Measurements from ENCODE around the gene RNF144B. TPM values are rescaled to one million over a fixed set of nuclear protein-coding genes. Genes with fewer than 3 reads are reported as not detected.

RNF144B gene
- total RNA-seq, 1 experiment from 2014 or later: 36.4 TPM

DNA sequence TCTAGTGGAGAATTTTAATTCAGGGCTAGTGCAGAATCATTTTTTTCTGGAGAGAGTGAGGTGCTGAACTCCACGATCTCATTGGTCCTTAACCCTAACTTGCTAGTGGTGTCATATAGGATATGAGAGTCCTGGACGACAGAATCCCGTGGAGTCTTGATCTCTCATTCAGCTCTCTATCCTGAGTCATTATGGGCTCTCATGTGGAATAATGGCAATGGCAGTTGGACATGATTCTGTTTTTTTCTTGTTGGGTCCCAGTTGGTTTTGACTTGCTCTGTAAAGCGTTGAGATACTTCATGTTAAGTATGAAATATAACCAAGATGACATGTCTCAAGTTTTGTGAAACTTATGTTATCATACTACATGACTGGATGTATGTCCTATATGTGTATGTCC, 6.3 kb upstream of the RNF144B start:
- Histone ChIP-seq H3K27me3 (ENCODE audit: low read length) (no peaks in the 10 kb centered on the region), H4K20me1 (ENCODE audit: insufficient read depth, low read depth, low read length) (no peaks in the 10 kb centered on the region), H3K79me2 (ENCODE audit: low read length) (no peaks in the 10 kb centered on the region), H3K4me1 (ENCODE audit: low read length) (peaks cover 36% of the 10 kb centered on the region), H3K4me2 (ENCODE audit: low read depth, low read length, poor library complexity, severe bottlenecking) (peak overlapping the region; percentile 63), H3K4me3 (ENCODE audit: low read length) (peak overlapping the region; percentile 34; the same call in 1 of the 2 replicates), H3K9ac (ENCODE audit: low read length) (peak overlapping the region; percentile 5; the same call in 1 of the 2 replicates), H3K9me3 (ENCODE audit: low read length) (no peaks in the 10 kb centered on the region), H3K36me3 (ENCODE audit: insufficient read depth, low read length) (no peaks in the 10 kb centered on the region), H3K27ac (ENCODE audit: low read length) (no peak overlapping the region), H3K9me2 (replicated peaks; ENCODE audit: insufficient read depth, low read length) (no peaks in the 10 kb centered on the region), H2AFZ (ENCODE audit: low read length) (peak overlapping the region; percentile 24; the same call in 1 of the 2 replicates)
- no peak for DNase-seq

GRCh38 chr6:18383441-18383840, 3.7 kb upstream of the RNF144B start:
- Histone ChIP-seq H3K36me3 (ENCODE audit: insufficient read depth, low read length) (no peaks in the 10 kb centered on the region), H2AFZ (ENCODE audit: low read length) (no peak overlapping the region), H3K4me3 (ENCODE audit: low read length) (no peak overlapping the region), H3K9ac (ENCODE audit: low read length) (no peak overlapping the region), H3K4me2 (ENCODE audit: low read depth, low read length, poor library complexity, severe bottlenecking) (no peak overlapping the region), H4K20me1 (ENCODE audit: insufficient read depth, low read depth, low read length) (peaks cover 3% of the 10 kb centered on the region; the same call in 1 of the 2 replicates), H3K9me2 (replicated peaks; ENCODE audit: insufficient read depth, low read length) (no peaks in the 10 kb centered on the region), H3K4me1 (ENCODE audit: low read length) (peaks cover 46% of the 10 kb centered on the region), H3K27me3 (ENCODE audit: low read length) (no peaks in the 10 kb centered on the region), H3K9me3 (ENCODE audit: low read length) (no peaks in the 10 kb centered on the region), H3K27ac (ENCODE audit: low read length) (no peak overlapping the region), H3K79me2 (ENCODE audit: low read length) (peaks cover 11% of the 10 kb centered on the region)
- no peak for DNase-seq

DNA sequence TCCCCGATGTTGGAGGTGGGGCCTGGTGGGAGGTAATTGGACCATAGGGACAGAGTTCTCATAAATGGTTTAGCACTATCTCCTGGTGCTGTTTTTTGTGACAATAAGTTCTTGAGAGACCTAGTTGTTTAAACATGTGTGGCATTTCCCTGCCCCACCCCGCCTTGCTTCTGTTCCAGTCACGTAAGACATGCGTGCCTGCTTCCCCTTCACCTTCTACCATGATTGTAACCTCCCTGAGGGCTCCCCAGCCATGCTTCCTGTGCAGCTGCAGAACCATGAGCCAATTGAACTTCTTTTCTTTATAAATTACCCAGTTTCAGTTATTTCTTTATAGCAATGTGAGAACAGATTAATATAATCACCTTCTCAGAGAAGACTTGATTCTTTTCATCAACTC, 2.5 kb upstream of the RNF144B start:
- Histone ChIP-seq H3K9me3 (ENCODE audit: low read length) (no peaks in the 10 kb centered on the region), H3K9ac (ENCODE audit: low read length) (no peak overlapping the region), H3K4me1 (ENCODE audit: low read length) (peaks cover 55% of the 10 kb centered on the region), H3K27me3 (ENCODE audit: low read length) (no peaks in the 10 kb centered on the region), H4K20me1 (ENCODE audit: insufficient read depth, low read depth, low read length) (peaks cover 3% of the 10 kb centered on the region; the same call in 1 of the 2 replicates), H3K9me2 (replicated peaks; ENCODE audit: insufficient read depth, low read length) (no peaks in the 10 kb centered on the region), H2AFZ (ENCODE audit: low read length) (no peak overlapping the region), H3K79me2 (ENCODE audit: low read length) (peaks cover 23% of the 10 kb centered on the region), H3K4me2 (ENCODE audit: low read depth, low read length, poor library complexity, severe bottlenecking) (no peak overlapping the region), H3K36me3 (ENCODE audit: insufficient read depth, low read length) (0 out of 2 replicates have a peak, but pooled peaks cover under 1% of the 10 kb centered on the region), H3K4me3 (ENCODE audit: low read length) (no peak overlapping the region), H3K27ac (ENCODE audit: low read length) (peak overlapping the region; percentile 19; the same call in 1 of the 2 replicates)
- no peak for DNase-seq

DNA sequence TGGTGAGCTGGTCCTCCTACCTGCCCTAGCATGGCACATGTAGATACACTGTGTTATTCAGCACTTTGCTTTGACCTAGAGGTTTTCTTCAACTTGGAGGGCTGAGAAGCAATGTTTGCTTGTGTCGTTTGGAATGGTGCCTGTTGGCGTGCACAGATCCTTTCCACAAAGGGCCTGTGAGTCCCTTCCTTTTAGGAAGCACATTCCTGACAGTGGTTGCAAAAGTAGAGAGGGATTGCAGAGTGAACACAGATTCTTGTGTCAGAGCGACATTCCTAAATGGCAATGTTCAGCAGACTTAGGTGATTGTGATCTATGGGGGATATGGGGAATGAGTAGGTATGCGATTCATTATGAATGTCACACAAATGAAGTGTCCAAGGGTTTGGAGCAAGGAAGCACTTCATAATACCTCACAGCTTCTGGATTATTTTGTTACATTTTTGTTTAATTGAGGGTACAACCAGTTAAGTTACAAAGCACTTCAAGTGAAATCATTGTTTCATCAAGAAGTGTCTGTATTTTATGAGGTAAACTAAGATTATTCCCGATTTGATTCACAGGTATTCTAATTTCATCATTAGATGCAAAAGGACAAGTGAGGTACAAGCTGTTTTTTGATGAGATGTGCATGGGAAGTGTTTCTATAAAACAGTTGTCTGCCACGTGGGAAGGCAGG, 713 bp upstream of the RNF144B start:
- Histone ChIP-seq H4K20me1 (ENCODE audit: insufficient read depth, low read depth, low read length) (peaks cover 3% of the 10 kb centered on the region; the same call in 1 of the 2 replicates), H3K9ac (ENCODE audit: low read length) (peak overlapping the region; percentile 85), H3K4me1 (ENCODE audit: low read length) (peaks cover 56% of the 10 kb centered on the region), H2AFZ (ENCODE audit: low read length) (peak overlapping the region; percentile 77), H3K9me3 (ENCODE audit: low read length) (no peaks in the 10 kb centered on the region), H3K27ac (ENCODE audit: low read length) (peak overlapping the region; percentile 71), H3K79me2 (ENCODE audit: low read length) (peaks cover 41% of the 10 kb centered on the region), H3K4me3 (ENCODE audit: low read length) (peak overlapping the region; percentile 94), H3K9me2 (replicated peaks; ENCODE audit: insufficient read depth, low read length) (no peaks in the 10 kb centered on the region), H3K36me3 (ENCODE audit: insufficient read depth, low read length) (peaks cover 15% of the 10 kb centered on the region), H3K4me2 (ENCODE audit: low read depth, low read length, poor library complexity, severe bottlenecking) (peak overlapping the region; percentile 78), H3K27me3 (ENCODE audit: low read length) (no peaks in the 10 kb centered on the region)
- no peak for DNase-seq

GRCh38 chr6:18388271-18388670, 1.1 kb downstream of the RNF144B start:
- no peak for DNase-seq
- Histone ChIP-seq H3K27ac (ENCODE audit: low read length) (peak overlapping the region; percentile 79), H3K27me3 (ENCODE audit: low read length) (no peaks in the 10 kb centered on the region), H3K9me3 (ENCODE audit: low read length) (no peaks in the 10 kb centered on the region), H3K9ac (ENCODE audit: low read length) (peak overlapping the region; percentile 85), H3K4me1 (ENCODE audit: low read length) (peaks cover 64% of the 10 kb centered on the region), H2AFZ (ENCODE audit: low read length) (no peak overlapping the region), H3K4me2 (ENCODE audit: low read depth, low read length, poor library complexity, severe bottlenecking) (peak overlapping the region; percentile 78), H3K79me2 (ENCODE audit: low read length) (peaks cover 54% of the 10 kb centered on the region), H4K20me1 (ENCODE audit: insufficient read depth, low read depth, low read length) (peaks cover 3% of the 10 kb centered on the region; the same call in 1 of the 2 replicates), H3K9me2 (replicated peaks; ENCODE audit: insufficient read depth, low read length) (no peaks in the 10 kb centered on the region), H3K4me3 (ENCODE audit: low read length) (peak overlapping the region; percentile 94), H3K36me3 (ENCODE audit: insufficient read depth, low read length) (peaks cover 18% of the 10 kb centered on the region)

DNA sequence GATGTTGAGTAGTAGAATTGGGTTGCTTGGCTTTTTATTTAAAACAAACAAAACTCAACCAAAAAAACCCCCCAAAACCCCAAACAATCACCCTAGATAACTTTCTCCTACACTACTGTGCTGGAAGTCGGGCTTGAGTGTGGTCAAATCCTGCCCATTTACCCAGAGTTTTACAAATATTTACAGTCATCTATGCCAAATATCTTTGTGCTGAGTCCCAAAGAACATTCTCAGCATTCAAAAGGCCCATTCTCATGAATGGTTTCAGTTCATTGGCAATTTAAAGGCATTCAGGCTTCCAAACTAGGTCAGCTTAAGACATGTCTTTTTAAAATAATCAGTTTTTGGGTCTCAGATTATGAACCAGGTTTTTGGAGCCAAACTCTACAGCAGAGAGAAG, 1.8 kb downstream of the RNF144B start:
- no peak for DNase-seq
- H3K4me2 ChIP-seq (ENCODE audit: low read depth, low read length, poor library complexity, severe bottlenecking): peak overlapping the region; percentile 78
- H4K20me1 ChIP-seq (ENCODE audit: insufficient read depth, low read depth, low read length): peaks cover 7% of the 10 kb centered on the region; the same call in 1 of the 2 replicates
- H3K27me3 ChIP-seq (ENCODE audit: low read length): no peaks in the 10 kb centered on the region
- peaks cover 61% of the 10 kb centered on the region for H3K79me2 ChIP-seq (ENCODE audit: low read length)
- H3K36me3 ChIP-seq (ENCODE audit: insufficient read depth, low read length): peaks cover 22% of the 10 kb centered on the region
- H3K9me2 ChIP-seq (replicated peaks; ENCODE audit: insufficient read depth, low read length): no peaks in the 10 kb centered on the region
- H3K9me3 ChIP-seq (ENCODE audit: low read length): no peaks in the 10 kb centered on the region
- H3K4me1 ChIP-seq (ENCODE audit: low read length): peaks cover 71% of the 10 kb centered on the region
- peak overlapping the region; percentile 94 for H3K4me3 ChIP-seq (ENCODE audit: low read length)
- H3K27ac ChIP-seq (ENCODE audit: low read length): peak overlapping the region; percentile 79
- H3K9ac ChIP-seq (ENCODE audit: low read length): peak overlapping the region; percentile 85
- no peak overlapping the region for H2AFZ ChIP-seq (ENCODE audit: low read length)

- Histone ChIP-seq H3K4me1 (ENCODE audit: low read length) (peaks cover 73% of the 10 kb centered on the region), H3K36me3 (ENCODE audit: insufficient read depth, low read length) (peaks cover 23% of the 10 kb centered on the region), H3K27me3 (ENCODE audit: low read length) (no peaks in the 10 kb centered on the region), H2AFZ (ENCODE audit: low read length) (no peak overlapping the region), H3K4me3 (ENCODE audit: low read length) (peak overlapping the region; percentile 94), H3K9me2 (replicated peaks; ENCODE audit: insufficient read depth, low read length) (no peaks in the 10 kb centered on the region), H3K9me3 (ENCODE audit: low read length) (no peaks in the 10 kb centered on the region), H3K27ac (ENCODE audit: low read length) (peak overlapping the region; percentile 79), H4K20me1 (ENCODE audit: insufficient read depth, low read depth, low read length) (peaks cover 9% of the 10 kb centered on the region; the same call in 1 of the 2 replicates), H3K9ac (ENCODE audit: low read length) (peak overlapping the region; percentile 85), H3K79me2 (ENCODE audit: low read length) (peaks cover 66% of the 10 kb centered on the region), H3K4me2 (ENCODE audit: low read depth, low read length, poor library complexity, severe bottlenecking) (peak overlapping the region; percentile 78)
- no peak for DNase-seq
Observed at GRCh38 chr6:18389479-18389878, 2.3 kb downstream of the RNF144B start.

DNA sequence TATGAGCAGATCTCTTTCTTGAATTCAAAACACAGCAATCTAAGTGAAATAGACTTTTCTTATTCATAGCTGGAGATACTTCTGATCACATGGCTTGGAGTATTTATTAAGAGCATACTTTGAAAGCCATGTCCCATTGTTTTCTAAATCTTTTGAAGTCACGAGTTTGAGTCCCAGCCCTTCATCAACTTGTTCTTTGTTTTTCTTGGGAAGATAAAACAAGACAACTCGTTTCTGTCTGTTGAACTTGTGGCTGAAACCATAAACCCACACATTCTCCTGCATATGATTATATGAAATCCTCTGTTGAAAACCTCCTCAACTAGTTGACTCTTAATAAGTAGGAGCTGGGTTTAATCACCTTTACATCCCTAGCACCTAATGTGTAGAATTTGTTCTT, 3.3 kb downstream of the RNF144B start:
- no peak for DNase-seq
- peak overlapping the region; percentile 85 for H3K9ac ChIP-seq (ENCODE audit: low read length)
- H3K4me2 ChIP-seq (ENCODE audit: low read depth, low read length, poor library complexity, severe bottlenecking): peak overlapping the region; percentile 78
- H3K36me3 ChIP-seq (ENCODE audit: insufficient read depth, low read length): peaks cover 23% of the 10 kb centered on the region
- no peaks in the 10 kb centered on the region for H3K9me3 ChIP-seq (ENCODE audit: low read length)
- H3K4me3 ChIP-seq (ENCODE audit: low read length): peak overlapping the region; percentile 94
- H2AFZ ChIP-seq (ENCODE audit: low read length): no peak overlapping the region
- peak overlapping the region; percentile 79 for H3K27ac ChIP-seq (ENCODE audit: low read length)
- no peaks in the 10 kb centered on the region for H3K9me2 ChIP-seq (replicated peaks; ENCODE audit: insufficient read depth, low read length)
- no peaks in the 10 kb centered on the region for H3K27me3 ChIP-seq (ENCODE audit: low read length)
- H3K4me1 ChIP-seq (ENCODE audit: low read length): peaks cover 75% of the 10 kb centered on the region
- peaks cover 9% of the 10 kb centered on the region; the same call in 1 of the 2 replicates for H4K20me1 ChIP-seq (ENCODE audit: insufficient read depth, low read depth, low read length)
- H3K79me2 ChIP-seq (ENCODE audit: low read length): peaks cover 76% of the 10 kb centered on the region
